Astrocyte of the spinal cord (primary cell): ENCODE results near the gene CCDC34.

Experiments
- DNase-seq: peaks from one replicate; pipeline ENCODE4 v3.0.0; 2011; ENCODE audit warnings: low read depth, low spot score
- H3K4me3 ChIP-seq: 2 replicates; pipeline ENCODE4 v1.5.1; 2011; ENCODE audit warnings: low read depth, mild to moderate bottlenecking, low read length, moderate library complexity
- in situ Hi-C: cut with HindIII; loops from 2 replicates; pipeline ENCODE4 v1.10.0; 2017; ENCODE audit warnings: low sequenced_read_pairs
- TF ChIP-seq, protein P1 (sequence below): IDR thresholded peaks from 2 replicates; pipeline ENCODE4 v1.5.1; 2012; ENCODE audit warnings: low read depth, mild to moderate bottlenecking, low read length, inconsistent platforms

The CCDC34 gene

GRCh38 chr11:27290261-27291050 lies 72.6 kb downstream of the CCDC34 start:
- H3K4me3 ChIP-seq = no peak overlapping the region
- TF ChIP-seq, protein P1, sequence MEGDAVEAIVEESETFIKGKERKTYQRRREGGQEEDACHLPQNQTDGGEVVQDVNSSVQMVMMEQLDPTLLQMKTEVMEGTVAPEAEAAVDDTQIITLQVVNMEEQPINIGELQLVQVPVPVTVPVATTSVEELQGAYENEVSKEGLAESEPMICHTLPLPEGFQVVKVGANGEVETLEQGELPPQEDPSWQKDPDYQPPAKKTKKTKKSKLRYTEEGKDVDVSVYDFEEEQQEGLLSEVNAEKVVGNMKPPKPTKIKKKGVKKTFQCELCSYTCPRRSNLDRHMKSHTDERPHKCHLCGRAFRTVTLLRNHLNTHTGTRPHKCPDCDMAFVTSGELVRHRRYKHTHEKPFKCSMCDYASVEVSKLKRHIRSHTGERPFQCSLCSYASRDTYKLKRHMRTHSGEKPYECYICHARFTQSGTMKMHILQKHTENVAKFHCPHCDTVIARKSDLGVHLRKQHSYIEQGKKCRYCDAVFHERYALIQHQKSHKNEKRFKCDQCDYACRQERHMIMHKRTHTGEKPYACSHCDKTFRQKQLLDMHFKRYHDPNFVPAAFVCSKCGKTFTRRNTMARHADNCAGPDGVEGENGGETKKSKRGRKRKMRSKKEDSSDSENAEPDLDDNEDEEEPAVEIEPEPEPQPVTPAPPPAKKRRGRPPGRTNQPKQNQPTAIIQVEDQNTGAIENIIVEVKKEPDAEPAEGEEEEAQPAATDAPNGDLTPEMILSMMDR = no peak
- DNase-seq = no peak
- in situ Hi-C loops = no loop called here
